Gastroesophageal sphincter (tissue), 4 donors: ENCODE results near the gene SAMD4B. TPM values are rescaled to one million over a fixed set of nuclear protein-coding genes. Genes with fewer than 3 reads are reported as not detected.

Experiments
- ATAC-seq: fragments of 150-250 bp; one replicate; pipeline ENCODE4 v1.9.1; 2016; ENCODE audit warnings: mild to moderate bottlenecking, moderate library complexity
- H3K27ac ChIP-seq, 4 donors: fragments of 200-600 bp; sonication (generic) in 3 of 4; 1 replicate in 3 of 4; 2 replicates in 1 of 4; pipeline ENCODE4 v1.5.1; 2016 to 2019
- H3K27me3 ChIP-seq: fragments of 200-600 bp; sonication (generic); one replicate; pipeline ENCODE4 v1.5.1; 2019
- H3K36me3 ChIP-seq, 2 donors: fragments of 200-600 bp; sonication (generic); one replicate each; pipeline ENCODE4 v1.5.1; 2019; ENCODE audit warnings: control low read depth in 1 of 2
- H3K4me1 ChIP-seq, 3 donors: fragments of 200-600 bp; sonication (generic); 1 replicate in 2 of 3; 2 replicates in 1 of 3; pipeline ENCODE4 v1.5.1; 2016 to 2019; ENCODE audit warnings: control low read depth in 2 of 3
- H3K4me3 ChIP-seq, 2 donors: fragments of 200-600 bp; sonication (generic); one replicate each; pipeline ENCODE4 v1.5.1; 2019; ENCODE audit warnings: mild to moderate bottlenecking in 1 of 2, moderate library complexity in 1 of 2
- H3K9me3 ChIP-seq, 3 donors: fragments of 200-600 bp; sonication (generic); one replicate each; pipeline ENCODE4 v1.5.1; 2017 to 2019; ENCODE audit warnings: control low read depth in 2 of 3
- CTCF ChIP-seq, 4 experiments: fragments of 200-600 bp in 2 of 4; fragments of 450-650 bp in 2 of 4; sonication (generic) in 1 of 4; IDR thresholded peaks; one replicate each; pipeline ENCODE4 v1.5.1; 2017 to 2019; ENCODE audit warnings: antibody characterized with exemption in 4 of 4, mild to moderate bottlenecking in 2 of 4, moderate library complexity in 2 of 4
- EP300 ChIP-seq: sonication (generic); formaldehyde crosslinking; IDR thresholded peaks from one replicate; pipeline ENCODE4 v1.6.1; 2017; ENCODE audit warnings: antibody characterized with exemption, mild to moderate bottlenecking
- POLR2A ChIP-seq, 2 donors: fragments of 450-650 bp; IDR thresholded peaks; one replicate each; pipeline ENCODE4 v1.6.1; 2017; ENCODE audit warnings: antibody characterized with exemption in 2 of 2, mild to moderate bottlenecking in 2 of 2, moderate library complexity in 1 of 2
- POLR2AphosphoS5 ChIP-seq: sonication (generic); formaldehyde crosslinking; IDR thresholded peaks from one replicate; pipeline ENCODE4 v1.6.1; 2017; ENCODE audit warnings: antibody characterized with exemption
- WGBS, 2 donors: methylation state at CpG; one replicate each; pipeline ENCODE4 v1.1.5; 2018; ENCODE audit warnings: low coverage in 1 of 2; 5-methylcytosine and 5-hydroxymethylcytosine counted together
- total RNA-seq, 4 donors: library from RNA; depleted of rRNA; stranded (reverse); fragments of >200 nt; gene quantifications; one replicate each; pipeline ENCODE4 v1.1.0, GENCODE V29; 2016

SAMD4B gene
- total RNA-seq, 4 donors from 2014 or later, result 68.2 to 121 (median 92.8) TPM

GRCh38 chr19:39382991-39383828, 41.0 kb downstream of the SAMD4B start:
- no peak overlapping the region for H3K4me3 ChIP-seq

GRCh38 chr19:39384839-39385568, 42.8 kb downstream of the SAMD4B start:
- Histone ChIP-seq H3K4me3 (no peak overlapping the region), H3K9me3 (no peaks in the 10 kb centered on the region), H3K36me3 (peaks cover 0 to 98% of the 10 kb centered on the region in 2 donors), H3K4me1 (peaks cover 0 to 32% (median 5%) of the 10 kb centered on the region in 3 donors), H3K27me3 (no peaks in the 10 kb centered on the region), H3K27ac (peak overlapping the region in 1 of 4 donors; percentile 15)
- TF ChIP-seq POLR2A (IDR thresholded peaks at IDR 0.05) (no peak), POLR2AphosphoS5 (no peak), EP300 (no peak), CTCF (IDR thresholded peaks at IDR 0.05) (no peak)
- ATAC-seq, result no peak
- WGBS, 2 donors, result 60 to 77% methylated on average over 1 to 5 of the region's 9 CpGs

More at GRCh38 chr19:39382991-39383828, 41.0 kb downstream of the SAMD4B start:
- Histone ChIP-seq H3K27me3 (no peaks in the 10 kb centered on the region), H3K27ac (peak overlapping the region in 1 of 4 donors; percentile 10), H3K4me1 (peaks cover 0 to 16% (median 0%) of the 10 kb centered on the region in 3 donors), H3K9me3 (no peaks in the 10 kb centered on the region), H3K36me3 (peaks cover 0 to 99% of the 10 kb centered on the region in 2 donors)
- TF ChIP-seq POLR2A (IDR thresholded peaks at IDR 0.05), result no peak
- no peak for TF ChIP-seq CTCF (IDR thresholded peaks at IDR 0.05)
- TF ChIP-seq EP300, result no peak
- no peak for TF ChIP-seq POLR2AphosphoS5
- WGBS, 2 donors, result 84 to 89% methylated on average over 5 of the region's 18 CpGs
- no peak for ATAC-seq

- WGBS, 2 donors, result 60 to 66% methylated on average over 12 to 15 of the region's 20 CpGs
- TF ChIP-seq POLR2AphosphoS5 (no peak), CTCF (IDR thresholded peaks at IDR 0.05) (no peak), EP300 (no peak), POLR2A (IDR thresholded peaks at IDR 0.05) (no peak)
- Histone ChIP-seq H3K4me1 (peaks cover 0 to 31% (median 7%) of the 10 kb centered on the region in 3 donors), H3K27ac (no peak overlapping the region), H3K9me3 (no peaks in the 10 kb centered on the region), H3K4me3 (no peak overlapping the region), H3K36me3 (peaks cover 0 to 90% of the 10 kb centered on the region in 2 donors), H3K27me3 (no peaks in the 10 kb centered on the region)
- no peak for ATAC-seq
These were observed 43.6 kb downstream of the SAMD4B start for GRCh38 chr19:39385629-39386411.

GRCh38 chr19:39386557-39386956, 44.3 kb downstream of the SAMD4B start:
- Histone ChIP-seq H3K4me1 (peaks cover 0 to 33% (median 7%) of the 10 kb centered on the region in 3 donors), H3K36me3 (peaks cover 0 to 82% of the 10 kb centered on the region in 2 donors), H3K27me3 (no peaks in the 10 kb centered on the region), H3K27ac (no peak overlapping the region), H3K9me3 (no peaks in the 10 kb centered on the region), H3K4me3 (no peak overlapping the region)
- 50 to 83% methylated on average over 1 to 2 of the region's 7 CpGs for WGBS, 2 donors
- ATAC-seq, result no peak
- TF ChIP-seq CTCF (IDR thresholded peaks at IDR 0.05), result no peak
- TF ChIP-seq POLR2A (IDR thresholded peaks at IDR 0.05), result no peak
- no peak for TF ChIP-seq POLR2AphosphoS5
- TF ChIP-seq EP300, result no peak
